HepG2 (cell line): ENCODE measurements around the gene TRIAP1. TPM values are rescaled to one million over a fixed set of nuclear protein-coding genes. Genes with fewer than 3 reads are reported as not detected.

Source experiments
- ATAC-seq: fragments of 200-7000 bp; cut with Tn5 transposase; 3 replicates; pipeline ENCODE4 v1.9.1; 2020; ENCODE audit warnings: mild to moderate bottlenecking, moderate library complexity
- BruUV-seq: library from RNA; stranded (reverse); fragments of 400-500 nt; replicated peaks from 2 replicates; lab custom pipeline; 2021; lab: Mats Ljungman, UMichigan
- CTCF ChIA-PET: fragments of 300-600 bp; formaldehyde crosslinking; extraction: SDS; loops from one replicate; lab custom pipeline; 2021; ENCODE audit warnings: low total read pairs, inconsistent platforms, low intra/inter-chr PET ratio; lab: Yijun Ruan, JAX
- POLR2A ChIA-PET: fragments of 350-600 bp; sonication (Branson Sonifier 250); formaldehyde crosslinking; loops from one replicate; lab custom pipeline; 2020; ENCODE audit warnings: antibody characterized with exemption, inconsistent platforms; lab: Yijun Ruan, JAX
- DNase-seq: peaks from one replicate; pipeline ENCODE4 v3.0.0-alpha.2; 2015; ENCODE audit warnings: low spot score
- FAIRE-seq: peaks from 3 replicates; lab custom pipeline; 2011; peaks lifted over from hg19 to GRCh38; lab: Jason Lieb, UNC
- H2AFZ ChIP-seq: one replicate; pipeline ENCODE4 v1.6.1; 2011; ENCODE audit warnings: low read length, inconsistent platforms
- H3K27ac ChIP-seq: fragments of 300-600 bp; 3 replicates; pipeline ENCODE4 v1.8.0; 2011; ENCODE audit warnings: mixed run types, mild to moderate bottlenecking, mixed read lengths, low read length, inconsistent platforms; ENCODE audit not compliant: insufficient read depth; ENCODE audit errors: extremely low read length
- H3K27me3 ChIP-seq, 2 experiments: fragments of 200-600 bp in 1 of 2; 2 replicates in 1 of 2; 3 replicates in 1 of 2; pipeline versions ENCODE4 v1.6.0 to v1.8.0; 2011; ENCODE audit warnings: low read length in 2 of 2, mild to moderate bottlenecking in 2 of 2, moderate library complexity in 2 of 2, inconsistent platforms in 1 of 2; ENCODE audit not compliant: insufficient read depth in 2 of 2, control insufficient read depth in 1 of 2
- H3K36me3 ChIP-seq, 2 experiments: fragments of 200-600 bp in 1 of 2; replicated peaks in 1 of 2; 2 replicates in 1 of 2; 3 replicates in 1 of 2; pipeline versions ENCODE4 v1.5.1 to v1.8.0; 2011; ENCODE audit warnings: low read length in 2 of 2, inconsistent platforms in 1 of 2; ENCODE audit not compliant: insufficient read depth in 2 of 2, control insufficient read depth in 1 of 2
- H3K4me1 ChIP-seq: 2 replicates; pipeline ENCODE4 v1.5.1; 2012; ENCODE audit warnings: low read length, inconsistent platforms; ENCODE audit not compliant: insufficient read depth
- H3K4me2 ChIP-seq: 2 replicates; pipeline ENCODE4 v1.6.0; 2011; ENCODE audit warnings: low read depth, low read length, inconsistent platforms
- H3K4me3 ChIP-seq, 3 experiments: fragments of 200-600 bp in 1 of 3; sonication (generic), shearing (Covaris generic) in 1 of 3; replicated peaks in 1 of 3; 2 replicates each; pipeline ENCODE4 v1.5.1; 2011 to 2016; ENCODE audit warnings: low read length in 3 of 3, inconsistent platforms in 2 of 3, low read depth in 2 of 3, mild to moderate bottlenecking in 2 of 3, control low read depth in 1 of 3, mixed read lengths in 1 of 3; ENCODE audit not compliant: insufficient read depth in 1 of 3
- H3K79me2 ChIP-seq: one replicate; pipeline ENCODE4 v1.6.1; 2011; ENCODE audit warnings: low read length, inconsistent platforms; ENCODE audit not compliant: insufficient read depth
- H3K9ac ChIP-seq: 2 replicates; pipeline ENCODE4 v1.6.0; 2011; ENCODE audit warnings: mild to moderate bottlenecking, low read depth, low read length, inconsistent platforms; ENCODE audit not compliant: insufficient read depth
- H3K9me3 ChIP-seq: 2 replicates; pipeline ENCODE4 v1.5.1; 2012; ENCODE audit warnings: mild to moderate bottlenecking, low read length
- H4K20me1 ChIP-seq: 2 replicates; pipeline ENCODE4 v1.6.0; 2011; ENCODE audit warnings: inconsistent platforms, mild to moderate bottlenecking, low read length, moderate library complexity; ENCODE audit not compliant: insufficient read depth
- CEBPG ChIP-seq: IDR thresholded peaks from 2 replicates; pipeline ENCODE4 v1.6.1; 2016
- FUBP1 ChIP-seq: sonication (generic); formaldehyde crosslinking; IDR thresholded peaks from 2 replicates; pipeline ENCODE4 v1.5.1; 2020; ENCODE audit warnings: missing genetic modification reagents, mild to moderate bottlenecking, borderline replicate concordance
- LCORL ChIP-seq, 2 experiments: fragments of 450-650 bp in 1 of 2; sonication (generic) in 1 of 2; formaldehyde crosslinking in 1 of 2; IDR thresholded peaks; 2 replicates each; pipeline versions ENCODE4 v1.5.0 to v1.6.1; 2017 to 2020; ENCODE audit warnings: antibody characterized with exemption in 1 of 2, missing genetic modification reagents in 1 of 2
- MED13 ChIP-seq: sonication (generic); formaldehyde crosslinking; IDR thresholded peaks from 2 replicates; pipeline ENCODE4 v1.5.0; 2020; ENCODE audit warnings: missing genetic modification reagents
- PHF5A ChIP-seq: IDR thresholded peaks from one replicate; pipeline ENCODE4 v1.6.1; 2018; ENCODE audit warnings: low read depth, missing genetic modification reagents; ENCODE audit not compliant: unreplicated experiment
- PHF8 ChIP-seq: sonication (generic); formaldehyde crosslinking; IDR thresholded peaks from 2 replicates; pipeline ENCODE4 v1.5.0; 2020; ENCODE audit warnings: missing genetic modification reagents
- SP140L ChIP-seq: sonication (generic); formaldehyde crosslinking; IDR thresholded peaks from 2 replicates; pipeline ENCODE4 v1.4.0; 2020; ENCODE audit warnings: missing genetic modification reagents, borderline replicate concordance
- ZNF205 ChIP-seq: IDR thresholded peaks from 2 replicates; pipeline ENCODE4 v1.6.1; 2018; ENCODE audit warnings: missing biosample characterization, missing genetic modification reagents
- ZNF296 ChIP-seq: sonication (generic); formaldehyde crosslinking; conservative IDR thresholded peaks from 2 replicates; pipeline ENCODE4 v1.5.0; 2020; ENCODE audit warnings: mild to moderate bottlenecking, missing genetic modification reagents
- ZNF329 ChIP-seq: sonication (generic); formaldehyde crosslinking; IDR thresholded peaks from 2 replicates; pipeline ENCODE4 v1.9.0; 2021; ENCODE audit warnings: low read depth, mild to moderate bottlenecking, missing genetic modification reagents
- ZNF34 ChIP-seq: sonication (generic); formaldehyde crosslinking; IDR thresholded peaks from 2 replicates; pipeline ENCODE4 v1.4.0; 2020; ENCODE audit warnings: mild to moderate bottlenecking, missing genetic modification reagents, borderline replicate concordance
- ZNF557 ChIP-seq: sonication (generic); formaldehyde crosslinking; IDR thresholded peaks from 2 replicates; pipeline ENCODE4 v1.4.0; 2020; ENCODE audit warnings: missing genetic modification reagents
- ZNF574 ChIP-seq: sonication (generic); formaldehyde crosslinking; IDR thresholded peaks from 2 replicates; pipeline ENCODE4 v1.4.0; 2020; ENCODE audit warnings: missing genetic modification reagents
- ZNF674 ChIP-seq: sonication (generic); formaldehyde crosslinking; IDR thresholded peaks from 2 replicates; pipeline ENCODE4 v1.5.0; 2020; ENCODE audit warnings: low read depth, mild to moderate bottlenecking, missing genetic modification reagents
- ZNF788 ChIP-seq: sonication (generic); formaldehyde crosslinking; IDR thresholded peaks from 2 replicates; pipeline ENCODE4 v1.5.0; 2020; ENCODE audit warnings: mild to moderate bottlenecking, missing genetic modification reagents, borderline replicate concordance
- whole genome bisulfite sequencing: methylation state at CpG from one replicate; pipeline ENCODE4 v1.1.6; 2017; ENCODE audit warnings: low lambda C conversion rate; 5-methylcytosine and 5-hydroxymethylcytosine counted together
- in situ Hi-C: cut with HindIII; loops from 2 replicates; pipeline ENCODE4 v1.10.0; 2017; ENCODE audit warnings: low pct_unique_long_range_greater_than_20kb; ENCODE audit not compliant: extremely low pct_ligation_motif_present
- intact Hi-C: fragments of 100-400 bp; cut with micrococcal nuclease; formaldehyde crosslinking; loops from one replicate; pipeline ENCODE4 v1.10.0; 2022; ENCODE audit not compliant: unreplicated experiment
- polyA plus RNA-seq, 8 experiments: library from polyadenylated mRNA; depleted of rRNA in 3 of 8; stranded (reverse) in 7 of 8; unstranded in 1 of 8; fragments of >200 nt; fragmentation: Illumina TruSeq in 4 of 8; extraction: Trizol in 4 of 8; gene quantifications; 2 replicates each; pipeline versions ENCODE4 v1.2.1 to v1.2.3, GENCODE V29; 2011 to 2016; ENCODE audit warnings: low read depth in 4 of 8, missing spikeins in 1 of 8, mixed read lengths in 1 of 8; ENCODE audit not compliant: insufficient read depth in 1 of 8
- total RNA-seq, 5 experiments: library from RNA; depleted of rRNA; stranded (reverse); fragments of >200 nt; fragmentation: Illumina TruSeq; extraction: Trizol; gene quantifications; 2 replicates each; pipeline ENCODE4 v1.2.3, GENCODE V29; 2016; ENCODE audit warnings: low read depth in 1 of 5
- TF ChIP-seq, protein P1 (sequence below): sonication (generic); formaldehyde crosslinking; IDR thresholded peaks from 2 replicates; pipeline ENCODE4 v1.5.0; 2020; ENCODE audit warnings: missing genetic modification reagents, mild to moderate bottlenecking, borderline replicate concordance
- TF ChIP-seq, protein P2 (sequence below): sonication (generic); formaldehyde crosslinking; conservative IDR thresholded peaks from 2 replicates; pipeline ENCODE4 v1.4.0; 2020; ENCODE audit warnings: mild to moderate bottlenecking, missing genetic modification reagents, moderate library complexity

Gene TRIAP1
- total and polyA plus RNA-seq, 2 of the 13 experiments (the other 11 are each of a cell fraction or from before 2014, with no cell fraction given) = 55.0 to 117 TPM

DNA sequence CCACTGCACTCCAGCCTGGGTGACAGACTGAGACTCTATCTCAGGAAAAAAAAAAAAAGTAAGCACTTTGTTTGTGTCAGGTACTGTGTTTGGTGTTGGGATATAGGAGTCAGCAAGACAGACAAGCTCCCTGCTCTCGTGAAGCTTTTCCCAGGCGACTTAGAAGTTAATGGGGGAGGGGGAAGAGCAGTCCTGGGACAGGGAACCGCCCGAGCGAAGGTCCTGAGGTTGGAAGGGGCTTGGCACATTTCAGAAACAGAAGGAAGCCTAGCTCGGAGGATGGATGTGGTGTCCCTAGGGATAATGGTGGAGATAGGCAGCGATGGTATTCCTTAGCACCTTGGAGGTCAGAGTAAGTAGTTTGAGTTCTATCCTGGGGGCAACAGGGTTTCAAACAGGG, 16.8 kb downstream of the TRIAP1 start:
- TF ChIP-seq PHF8 (no peak), CEBPG (CRISPR knock-in tag) (no peak), FUBP1 (CRISPR knock-in tag) (no peak), ZNF205 (CRISPR knock-in tag) (no peak), ZNF296 (CRISPR knock-in tag) (no peak), PHF5A (CRISPR knock-in tag) (no peak), ZNF574 (no peak), ZNF788 (CRISPR knock-in tag) (no peak), ZNF329 (no peak), MED13 (CRISPR knock-in tag) (no peak), ZNF34 (CRISPR knock-in tag) (no peak), ZNF674 (CRISPR knock-in tag) (no peak), LCORL (IDR thresholded peaks at IDR 0.05) (no peak), LCORL (CRISPR knock-in tag; IDR thresholded peaks at IDR 0.05) (no peak), ZNF557 (CRISPR knock-in tag) (no peak), SP140L (CRISPR knock-in tag) (no peak)
- TF ChIP-seq, protein P1, sequence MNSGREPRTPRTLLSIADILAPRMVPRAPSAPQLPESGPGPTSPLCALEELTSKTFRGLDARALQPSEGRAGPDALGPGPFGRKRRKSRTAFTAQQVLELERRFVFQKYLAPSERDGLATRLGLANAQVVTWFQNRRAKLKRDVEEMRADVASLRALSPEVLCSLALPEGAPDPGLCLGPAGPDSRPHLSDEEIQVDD (CRISPR knock-in tag) = no peak
- TF ChIP-seq, protein P2, sequence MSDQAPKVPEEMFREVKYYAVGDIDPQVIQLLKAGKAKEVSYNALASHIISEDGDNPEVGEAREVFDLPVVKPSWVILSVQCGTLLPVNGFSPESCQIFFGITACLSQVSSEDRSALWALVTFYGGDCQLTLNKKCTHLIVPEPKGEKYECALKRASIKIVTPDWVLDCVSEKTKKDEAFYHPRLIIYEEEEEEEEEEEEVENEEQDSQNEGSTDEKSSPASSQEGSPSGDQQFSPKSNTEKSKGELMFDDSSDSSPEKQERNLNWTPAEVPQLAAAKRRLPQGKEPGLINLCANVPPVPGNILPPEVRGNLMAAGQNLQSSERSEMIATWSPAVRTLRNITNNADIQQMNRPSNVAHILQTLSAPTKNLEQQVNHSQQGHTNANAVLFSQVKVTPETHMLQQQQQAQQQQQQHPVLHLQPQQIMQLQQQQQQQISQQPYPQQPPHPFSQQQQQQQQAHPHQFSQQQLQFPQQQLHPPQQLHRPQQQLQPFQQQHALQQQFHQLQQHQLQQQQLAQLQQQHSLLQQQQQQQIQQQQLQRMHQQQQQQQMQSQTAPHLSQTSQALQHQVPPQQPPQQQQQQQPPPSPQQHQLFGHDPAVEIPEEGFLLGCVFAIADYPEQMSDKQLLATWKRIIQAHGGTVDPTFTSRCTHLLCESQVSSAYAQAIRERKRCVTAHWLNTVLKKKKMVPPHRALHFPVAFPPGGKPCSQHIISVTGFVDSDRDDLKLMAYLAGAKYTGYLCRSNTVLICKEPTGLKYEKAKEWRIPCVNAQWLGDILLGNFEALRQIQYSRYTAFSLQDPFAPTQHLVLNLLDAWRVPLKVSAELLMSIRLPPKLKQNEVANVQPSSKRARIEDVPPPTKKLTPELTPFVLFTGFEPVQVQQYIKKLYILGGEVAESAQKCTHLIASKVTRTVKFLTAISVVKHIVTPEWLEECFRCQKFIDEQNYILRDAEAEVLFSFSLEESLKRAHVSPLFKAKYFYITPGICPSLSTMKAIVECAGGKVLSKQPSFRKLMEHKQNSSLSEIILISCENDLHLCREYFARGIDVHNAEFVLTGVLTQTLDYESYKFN (CRISPR knock-in tag) = no peak
- POLR2A ChIA-PET = no interaction called here
- ATAC-seq = no peak
- no peaks in the 10 kb centered on the region for H3K27me3 ChIP-seq
- in situ Hi-C loops = no loop called here
- H3K4me2 ChIP-seq = no peak overlapping the region
- peaks cover 13% of the 10 kb centered on the region for H3K4me1 ChIP-seq
- no peak overlapping the region for H2AFZ ChIP-seq
- no TSS peak for BruUV-seq
- FAIRE-seq = no peak
- H3K4me3 ChIP-seq = no peak overlapping the region
- CTCF ChIA-PET = interaction anchor here (4.1 kb wide), 1 partner anchor 72 kb away, joined by 48 read pairs; no protein-coding TSS in a partner anchor
- DNase-seq = no peak
- no peaks in the 10 kb centered on the region for H3K79me2 ChIP-seq
- H3K9me3 ChIP-seq = no peaks in the 10 kb centered on the region
- H3K9ac ChIP-seq = no peak overlapping the region
- intact Hi-C loops = no loop called here
- H3K36me3 ChIP-seq = no peaks in the 10 kb centered on the region
- H3K27ac ChIP-seq = no peak overlapping the region
- WGBS = 37% methylated on average over 7 of the region's 7 CpGs
- no peaks in the 10 kb centered on the region for H4K20me1 ChIP-seq
